Glutamatergic neuron (in vitro differentiated cells): ENCODE data around the gene CXorf58. TPM values are rescaled to one million over a fixed set of nuclear protein-coding genes. Genes with fewer than 3 reads are reported as not detected.

Experiments
- DNase-seq: peaks from one replicate; pipeline ENCODE4 v3.0.0; 2022
- H3K27ac Mint-ChIP-seq: one replicate; pipeline ENCODE4 v1.8.0; 2020; ENCODE audit warnings: mild to moderate bottlenecking, mixed read lengths, inconsistent platforms; ENCODE audit not compliant: unreplicated experiment
- H3K27me3 Mint-ChIP-seq: one replicate; pipeline ENCODE4 v1.8.0; 2020; ENCODE audit warnings: mild to moderate bottlenecking, moderate library complexity, mixed read lengths, inconsistent platforms; ENCODE audit not compliant: unreplicated experiment
- H3K36me3 Mint-ChIP-seq: one replicate; pipeline ENCODE4 v1.8.0; 2020; ENCODE audit warnings: mild to moderate bottlenecking, mixed read lengths, inconsistent platforms; ENCODE audit not compliant: unreplicated experiment
- H3K4me1 Mint-ChIP-seq: one replicate; pipeline ENCODE4 v1.8.0; 2020; ENCODE audit warnings: mild to moderate bottlenecking, low read depth, mixed read lengths, inconsistent platforms; ENCODE audit not compliant: unreplicated experiment
- H3K4me3 Mint-ChIP-seq: one replicate; pipeline ENCODE4 v1.8.0; 2020; ENCODE audit warnings: mild to moderate bottlenecking, mixed read lengths, inconsistent platforms; ENCODE audit not compliant: unreplicated experiment
- H3K9me3 Mint-ChIP-seq: one replicate; pipeline ENCODE4 v1.8.0; 2020; ENCODE audit warnings: mild to moderate bottlenecking, moderate library complexity, mixed read lengths, inconsistent platforms; ENCODE audit not compliant: unreplicated experiment
- CTCF ChIP-seq: fragments of 200-600 bp; sonication (generic); IDR thresholded peaks from one replicate; pipeline ENCODE4 v1.5.0; 2021; ENCODE audit not compliant: partially characterized antibody, unreplicated experiment
- total RNA-seq: library from RNA; stranded (reverse); fragmentation: NEBNext Ultra II Directional; extraction: Animal tissue kit (Norgen Biotek cat#: 25700); gene quantifications from one replicate; pipeline ENCODE4 v1.2.1, GENCODE V29; 2021; ENCODE audit not compliant: unreplicated experiment

Gene CXorf58
- total RNA-seq, 1 donor from 2014 or later = not detected

GRCh38 chrX:23926015-23926414 is 18.2 kb downstream of the CXorf58 start:
- no peak for DNase-seq
- no peaks in the 10 kb centered on the region for H3K36me3 Mint-ChIP-seq

DNA sequence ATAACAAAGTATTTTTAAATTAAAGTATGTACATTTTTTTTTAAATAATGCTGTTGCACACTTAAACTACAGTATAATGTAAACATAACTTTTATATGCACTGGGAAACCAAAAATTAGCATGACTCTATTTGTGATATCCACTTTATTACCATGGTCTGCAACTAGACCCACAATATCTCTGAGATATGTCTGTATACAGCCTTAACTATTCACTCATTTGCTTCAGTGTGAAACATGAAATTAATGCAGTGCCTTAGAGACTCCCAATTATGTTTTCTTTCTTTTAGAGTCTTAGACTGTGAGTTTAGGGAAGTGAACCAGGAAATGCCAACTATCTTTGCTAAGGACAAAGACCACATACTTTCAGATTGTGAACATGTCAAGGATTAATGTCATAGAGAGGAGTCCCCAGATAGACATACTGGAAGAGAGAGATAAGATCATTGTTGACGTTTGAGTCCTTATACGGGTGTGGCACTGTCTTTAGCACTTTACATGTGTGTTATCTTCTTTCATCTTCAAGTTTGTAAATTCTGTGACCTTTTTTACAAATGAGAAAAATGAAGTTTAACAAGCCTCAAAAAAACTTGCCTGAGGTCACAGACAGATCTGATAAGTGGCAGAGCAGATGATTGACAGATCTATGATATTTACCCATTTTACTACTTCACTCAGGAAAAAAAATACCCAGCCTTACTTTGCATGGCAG is 23.2 kb downstream of the CXorf58 start:
- no peak for DNase-seq
- Mint-ChIP-seq H3K4me3 (no peak overlapping the region), H3K36me3 (no peaks in the 10 kb centered on the region), H3K4me1 (no peaks in the 10 kb centered on the region), H3K27me3 (no peaks in the 10 kb centered on the region), H3K9me3 (no peaks in the 10 kb centered on the region), H3K27ac (no peak overlapping the region)
- TF ChIP-seq CTCF = no peak

More at GRCh38 chrX:23926015-23926414, 18.2 kb downstream of the CXorf58 start:
- H3K9me3 Mint-ChIP-seq = no peaks in the 10 kb centered on the region
- H3K27ac Mint-ChIP-seq = no peak overlapping the region
- no peak for TF ChIP-seq CTCF
- H3K27me3 Mint-ChIP-seq = no peaks in the 10 kb centered on the region
- H3K4me1 Mint-ChIP-seq = no peaks in the 10 kb centered on the region
- no peak overlapping the region for H3K4me3 Mint-ChIP-seq

DNA sequence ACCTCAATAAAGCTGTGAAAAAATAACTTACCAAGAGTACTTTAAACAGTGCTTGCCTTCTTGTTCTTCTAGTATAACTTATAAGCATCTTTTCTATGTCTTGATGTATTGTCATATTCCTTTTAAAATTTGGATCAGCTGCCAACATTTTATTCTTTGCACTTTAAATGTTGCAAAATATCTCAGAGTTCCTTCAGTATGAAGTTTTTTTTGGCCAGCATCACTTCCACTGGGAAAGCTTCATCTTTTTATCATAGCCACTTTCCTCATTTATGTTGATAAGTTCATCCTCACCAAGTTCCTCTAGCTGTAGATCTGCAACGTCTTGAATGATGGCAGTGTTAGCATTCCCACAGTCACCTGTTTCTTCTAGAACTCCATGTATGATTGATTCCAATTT is 24.2 kb downstream of the CXorf58 start:
- Mint-ChIP-seq H3K4me1 (peaks cover 4% of the 10 kb centered on the region), H3K27me3 (no peaks in the 10 kb centered on the region), H3K27ac (no peak overlapping the region), H3K9me3 (no peaks in the 10 kb centered on the region), H3K36me3 (no peaks in the 10 kb centered on the region), H3K4me3 (no peak overlapping the region)
- TF ChIP-seq CTCF = no peak
- DNase-seq = no peak

- Mint-ChIP-seq H3K36me3 (no peaks in the 10 kb centered on the region), H3K9me3 (no peaks in the 10 kb centered on the region), H3K4me3 (no peak overlapping the region), H3K27me3 (no peaks in the 10 kb centered on the region), H3K4me1 (peaks cover 4% of the 10 kb centered on the region), H3K27ac (no peak overlapping the region)
- no peak for DNase-seq
- no peak for TF ChIP-seq CTCF
Measured at GRCh38 chrX:23935106-23935505, 27.3 kb downstream of the CXorf58 start.

GRCh38 chrX:23936180-23936579 is 28.4 kb downstream of the CXorf58 start:
- Mint-ChIP-seq H3K4me1 (peaks cover 4% of the 10 kb centered on the region), H3K9me3 (no peaks in the 10 kb centered on the region), H3K27ac (no peak overlapping the region), H3K36me3 (no peaks in the 10 kb centered on the region), H3K27me3 (no peaks in the 10 kb centered on the region), H3K4me3 (no peak overlapping the region)
- no peak for TF ChIP-seq CTCF
- no peak for DNase-seq
